H1 (cell line): Measurements from ENCODE around the gene FAM81B. TPM values are rescaled to one million over a fixed set of nuclear protein-coding genes. Genes with fewer than 3 reads are reported as not detected.
A peak's percentile ranks its signal among the peaks of the same experiment; 100 is the strongest.

Experiments
- CTCF ChIA-PET: fragments of 300-600 bp; sonication (Branson Sonifier 250); formaldehyde crosslinking; loops from one replicate; lab custom pipeline; 2021; ENCODE audit not compliant: partially characterized antibody; lab: Charles Lee
- POLR2A ChIA-PET: fragments of 300-600 bp; sonication (Branson Sonifier 250); formaldehyde crosslinking; loops from one replicate; lab custom pipeline; 2021; ENCODE audit warnings: inconsistent platforms; ENCODE audit not compliant: partially characterized antibody; lab: Charles Lee
- DNase-seq, 2 experiments: peaks; one replicate each; pipeline versions ENCODE4 v3.0.0 to v3.0.0-alpha.2; 2010 to 2022; ENCODE audit warnings: low spot score in 2 of 2, low read depth in 1 of 2, mixed read lengths in 1 of 2
- FAIRE-seq: peaks from 2 replicates; lab custom pipeline; 2011; peaks lifted over from hg19 to GRCh38; lab: Jason Lieb, UNC
- H2AFZ ChIP-seq: 2 replicates; pipeline ENCODE4 v1.8.1; 2012; ENCODE audit warnings: low read length, inconsistent platforms
- H2AK5ac ChIP-seq: 2 replicates; pipeline ENCODE4 v1.6.1; 2013; ENCODE audit warnings: low read depth, low read length
- H2BK120ac ChIP-seq: replicated peaks from 2 replicates; pipeline ENCODE3; 2013; ENCODE audit warnings: low read depth, low read length, inconsistent platforms
- H2BK12ac ChIP-seq: 2 replicates; pipeline ENCODE4 v1.6.1; 2013; ENCODE audit warnings: low read depth, low read length
- H2BK15ac ChIP-seq: 2 replicates; pipeline ENCODE4 v1.6.1; 2013; ENCODE audit warnings: low read length
- H2BK20ac ChIP-seq: 2 replicates; pipeline ENCODE4 v1.6.1; 2013; ENCODE audit warnings: low read length
- H2BK5ac ChIP-seq: 2 replicates; pipeline ENCODE4 v1.6.1; 2013; ENCODE audit warnings: low read depth, low read length
- H3K14ac ChIP-seq: 2 replicates; pipeline ENCODE4 v1.6.1; 2013; ENCODE audit warnings: inconsistent platforms; ENCODE audit not compliant: insufficient read length
- H3K18ac ChIP-seq: 2 replicates; pipeline ENCODE4 v1.6.1; 2013; ENCODE audit warnings: low read length; ENCODE audit errors: extremely low read depth
- H3K23ac ChIP-seq: 2 replicates; pipeline ENCODE4 v1.6.1; 2013; ENCODE audit warnings: inconsistent platforms; ENCODE audit not compliant: insufficient read length
- H3K23me2 ChIP-seq: 2 replicates; pipeline ENCODE4 v1.6.1; 2013; ENCODE audit warnings: low read depth, low read length
- H3K27ac ChIP-seq: 2 replicates; pipeline ENCODE4 v1.6.1; 2011; ENCODE audit warnings: low read depth, low read length, inconsistent platforms
- H3K27me3 ChIP-seq, 4 experiments: replicated peaks in 1 of 4; 1 replicate in 1 of 4; 2 replicates in 3 of 4; pipeline versions ENCODE4 v1.6.1 to v1.8.1; 2011 to 2013; ENCODE audit warnings: low read length in 3 of 4, mild to moderate bottlenecking in 3 of 4, inconsistent platforms in 2 of 4, mixed read lengths in 2 of 4, moderate library complexity in 1 of 4; ENCODE audit not compliant: control insufficient read depth in 3 of 4, insufficient read depth in 3 of 4; ENCODE audit errors: extremely low read depth in 1 of 4
- H3K36me3 ChIP-seq, 4 experiments: 2 replicates each; pipeline versions ENCODE4 v1.6.1 to v1.8.1; 2011 to 2013; ENCODE audit warnings: mild to moderate bottlenecking in 4 of 4, low read length in 3 of 4, moderate library complexity in 2 of 4, control low read depth in 1 of 4, inconsistent platforms in 1 of 4; ENCODE audit not compliant: insufficient read depth in 4 of 4, control insufficient read depth in 2 of 4
- H3K4ac ChIP-seq: replicated peaks from 2 replicates; pipeline ENCODE3; 2013; ENCODE audit warnings: low read length, low read depth, mixed read lengths, inconsistent platforms; ENCODE audit not compliant: insufficient read length
- H3K4me1 ChIP-seq, 4 experiments: replicated peaks in 1 of 4; 1 replicate in 1 of 4; 2 replicates in 3 of 4; pipeline versions ENCODE4 v1.6.1 to v1.8.1; 2011 to 2013; ENCODE audit warnings: low read length in 3 of 4, inconsistent platforms in 2 of 4, mixed read lengths in 1 of 4; ENCODE audit not compliant: insufficient read depth in 4 of 4, control insufficient read depth in 3 of 4
- H3K4me2 ChIP-seq, 2 experiments: 2 replicates each; pipeline versions ENCODE4 v1.6.1 to v1.8.1; 2011 to 2013; ENCODE audit warnings: low read depth in 2 of 2, low read length in 2 of 2, control low read depth in 1 of 2, inconsistent platforms in 1 of 2, mild to moderate bottlenecking in 1 of 2; ENCODE audit not compliant: insufficient read depth in 1 of 2
- H3K4me3 ChIP-seq, 4 experiments: fragments of 200-600, 300-600 bp in 1 of 4; sonication (generic), shearing (Covaris generic), sonication (Bioruptor Twin) in 1 of 4; 2 replicates each; pipeline versions ENCODE4 v1.5.1 to v1.8.1; 2011 to 2016; ENCODE audit warnings: low read length in 4 of 4, low read depth in 3 of 4, control low read depth in 2 of 4, inconsistent platforms in 2 of 4, mild to moderate bottlenecking in 2 of 4, mixed read lengths in 1 of 4, moderate library complexity in 1 of 4; ENCODE audit not compliant: insufficient read depth in 2 of 4; ENCODE audit errors: extremely low read depth in 1 of 4
- H3K56ac ChIP-seq: replicated peaks from 2 replicates; pipeline ENCODE3; 2013; ENCODE audit warnings: low read depth, mild to moderate bottlenecking, mixed read lengths, low read length, inconsistent platforms; ENCODE audit not compliant: insufficient read length
- H3K79me1 ChIP-seq: 2 replicates; pipeline ENCODE4 v1.6.1; 2013; ENCODE audit warnings: low read depth, low read length, control low read depth
- H3K79me2 ChIP-seq, 2 experiments: 2 replicates each; pipeline versions ENCODE4 v1.6.1 to v1.8.1; 2012 to 2013; ENCODE audit warnings: low read length in 2 of 2, mild to moderate bottlenecking in 2 of 2, inconsistent platforms in 1 of 2; ENCODE audit not compliant: insufficient read depth in 2 of 2, control insufficient read depth in 1 of 2
- H3K9ac ChIP-seq, 4 experiments: replicated peaks in 1 of 4; 1 replicate in 1 of 4; 2 replicates in 3 of 4; pipeline versions ENCODE4 v1.6.1 to v1.8.1; 2011 to 2013; ENCODE audit warnings: low read depth in 3 of 4, low read length in 3 of 4, control low read depth in 2 of 4, mild to moderate bottlenecking in 2 of 4, moderate library complexity in 2 of 4, inconsistent platforms in 1 of 4; ENCODE audit errors: extremely low read depth in 1 of 4
- H3K9me3 ChIP-seq, 2 experiments: 2 replicates each; pipeline versions ENCODE4 v1.6.1 to v1.8.1; 2012 to 2013; ENCODE audit warnings: mild to moderate bottlenecking in 2 of 2, moderate library complexity in 2 of 2, control low read depth in 1 of 2, inconsistent platforms in 1 of 2, low read depth in 1 of 2, low read length in 1 of 2, mixed read lengths in 1 of 2; ENCODE audit not compliant: insufficient read depth in 2 of 2
- H4K20me1 ChIP-seq, 2 experiments: replicated peaks in 1 of 2; 2 replicates each; pipeline versions ENCODE3 to v1.8.1; 2011 to 2013; ENCODE audit warnings: inconsistent platforms in 2 of 2, low read length in 2 of 2, mild to moderate bottlenecking in 1 of 2; ENCODE audit not compliant: insufficient read depth in 2 of 2, control insufficient read depth in 1 of 2
- H4K5ac ChIP-seq: 2 replicates; pipeline ENCODE4 v1.6.1; 2013; ENCODE audit warnings: low read length, low read depth, mixed read lengths, inconsistent platforms; ENCODE audit not compliant: insufficient read length
- H4K8ac ChIP-seq: 2 replicates; pipeline ENCODE4 v1.8.0; 2013; ENCODE audit warnings: mild to moderate bottlenecking, moderate library complexity, low read length, inconsistent platforms; ENCODE audit not compliant: insufficient read depth; ENCODE audit errors: extremely low read depth
- H4K91ac ChIP-seq: replicated peaks from 2 replicates; pipeline ENCODE3; 2013; ENCODE audit warnings: low read length, mixed read lengths, inconsistent platforms; ENCODE audit not compliant: insufficient read length
- GABPA ChIP-seq: IDR thresholded peaks from 2 replicates; pipeline ENCODE4 v1.6.1; 2011; ENCODE audit warnings: mild to moderate bottlenecking, low read length, moderate library complexity, borderline replicate concordance; ENCODE audit not compliant: insufficient read depth
- JUND ChIP-seq: IDR thresholded peaks from 2 replicates; pipeline ENCODE4 v1.6.1; 2011; ENCODE audit warnings: mild to moderate bottlenecking, improper control_type of control experiment, low read length
- RNF2 ChIP-seq: fragments of 200-900, 300-1000 bp; sonication (generic); IDR thresholded peaks from 2 replicates; pipeline ENCODE4 v1.7.1; 2016; ENCODE audit warnings: borderline replicate concordance, low read depth, mild to moderate bottlenecking, antibody characterized with exemption, low read length; ENCODE audit not compliant: poor library complexity, severe bottlenecking; ENCODE audit errors: missing control alignments
- SIRT6 ChIP-seq: IDR thresholded peaks from one replicate; pipeline ENCODE4 v1.7.1; 2012; ENCODE audit warnings: low read length, inconsistent platforms
- TEAD4 ChIP-seq: IDR thresholded peaks from 2 replicates; pipeline ENCODE4 v1.6.1; 2012; ENCODE audit warnings: low read depth, low read length, inconsistent platforms, mixed read lengths
- WGBS, 2 experiments: shearing (Covaris generic) in 1 of 2; methylation state at CpG; one replicate each; pipeline versions ENCODE4 v1.1.6 to v1.1.7; 2013 to 2015; ENCODE audit warnings: low lambda C conversion rate in 2 of 2, mixed read lengths in 2 of 2, inconsistent platforms in 1 of 2, low coverage in 1 of 2, missing lambda C conversion rate in 1 of 2; ENCODE audit not compliant: insufficient replicate concordance in 2 of 2, insufficient coverage in 1 of 2, insufficient read length in 1 of 2; ENCODE audit errors: extremely low coverage in 1 of 2, missing lambda C conversion rate in 1 of 2; 5-methylcytosine and 5-hydroxymethylcytosine counted together
- polyA plus RNA-seq, 7 experiments: library from polyadenylated mRNA; depleted of rRNA in 3 of 7; stranded (reverse) in 5 of 7; unstranded in 2 of 7; fragments of >200 nt in 5 of 7; fragments of 200-250 nt in 2 of 7; gene quantifications; 1 replicate in 5 of 7; 2 replicates in 1 of 7; 4 replicates in 1 of 7; pipeline versions ENCODE4 v1.2.1 to v1.2.3, GENCODE V29; 2011 to 2013; ENCODE audit warnings: missing spikeins in 2 of 7, mixed read lengths in 2 of 7
- total RNA-seq: library from RNA; stranded (reverse); fragmentation: NEBNext Ultra II Directional; extraction: Animal tissue kit (Norgen Biotek cat#: 25700); gene quantifications from 2 replicates; pipeline ENCODE4 v1.2.1, GENCODE V29; 2021

Gene FAM81B
- total and polyA plus RNA-seq, 2 of the 8 experiments (the other 6 are each of a cell fraction or from before 2014, with no cell fraction given): not detected

DNA sequence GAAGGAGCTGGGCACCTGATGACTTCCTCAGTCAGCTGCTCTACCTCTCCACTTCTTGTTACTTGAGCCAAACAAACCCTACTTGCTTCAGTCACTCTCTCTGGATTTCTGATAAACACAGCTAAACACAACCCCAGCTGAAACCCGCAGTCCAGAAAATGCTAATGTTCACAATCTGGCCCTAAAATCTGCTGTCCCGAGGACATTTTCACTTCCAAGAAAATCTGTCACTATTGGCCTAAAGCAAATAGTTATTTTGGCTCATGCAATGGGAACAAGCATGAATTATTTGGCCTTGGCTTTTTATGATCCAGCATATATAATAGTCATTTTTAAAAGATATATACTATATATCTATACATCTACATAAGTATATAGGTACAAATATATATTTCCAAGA is 19.1 kb downstream of the FAM81B start:
- no peak for FAIRE-seq
- CTCF ChIA-PET: no interaction called here
- H4K5ac ChIP-seq: no peak overlapping the region

More for the DNA sequence above, 19.1 kb downstream of the FAM81B start:
- Histone ChIP-seq H3K27me3 (no peaks in the 10 kb centered on the region), H2BK5ac (no peak overlapping the region), H3K27ac (no peak overlapping the region), H3K23ac (no peak overlapping the region), H3K4me1 (no peaks in the 10 kb centered on the region), H3K9ac (no peak overlapping the region), H2BK20ac (no peak overlapping the region), H2BK15ac (no peak overlapping the region), H4K91ac (no peak overlapping the region), H2AK5ac (no peak overlapping the region), H4K20me1 (no peaks in the 10 kb centered on the region), H3K18ac (no peak overlapping the region), H3K79me2 (no peaks in the 10 kb centered on the region), H3K79me1 (no peaks in the 10 kb centered on the region), H3K4me2 (no peak overlapping the region), H3K14ac (no peak overlapping the region), H3K4ac (no peak overlapping the region), H3K4me3 (no peak overlapping the region), H3K56ac (no peak overlapping the region), H4K8ac (no peak overlapping the region), H2BK12ac (no peak overlapping the region), H3K9me3 (no peaks in the 10 kb centered on the region), H2AFZ (0 out of 2 replicates have a peak overlapping the region, but pooled peaks have one; percentile 19), H3K23me2 (no peaks in the 10 kb centered on the region), H3K36me3 (no peaks in the 10 kb centered on the region), H2BK120ac (no peak overlapping the region)
- WGBS, 2 experiments: 98% methylated on average over 2 of the region's 2 CpGs; no CpG with 5 or more reads in 1 of the 2 experiments
- TF ChIP-seq RNF2: no peak
- no peak for TF ChIP-seq TEAD4
- no peak for TF ChIP-seq SIRT6
- TF ChIP-seq JUND: no peak
- TF ChIP-seq GABPA: no peak
- DNase-seq: no peak
- POLR2A ChIA-PET: no interaction called here
